ENCODE results near the gene PPP3CA.

The PPP3CA gene

DNA sequence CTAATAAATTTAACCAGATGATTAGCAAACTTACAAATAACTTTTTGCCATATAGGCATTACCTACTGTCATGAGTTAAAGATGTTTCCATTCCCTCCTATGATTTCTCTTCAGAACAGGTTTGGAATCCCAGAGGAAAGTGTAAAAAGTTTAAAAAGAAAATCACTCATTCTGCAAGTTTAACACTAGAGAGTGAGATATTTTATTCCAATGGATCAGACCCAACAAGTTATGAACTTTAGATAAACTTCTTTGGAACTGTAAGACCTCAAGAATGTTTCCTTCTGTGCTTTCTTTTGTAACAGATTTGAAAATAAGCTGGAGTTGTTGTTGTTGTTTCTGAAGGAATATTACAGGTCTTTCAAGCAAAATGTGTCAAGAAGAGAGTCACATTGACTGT, 51.6 kb downstream of the PPP3CA start:
- CTCF ChIA-PET = interaction anchor here (0.8 kb wide), 1 partner anchor 11 kb away, joined by 3 read pairs; no protein-coding TSS in a partner anchor
- POLR2A ChIA-PET = no interaction called here
- no peak for DNase-seq (ENCODE audit: extremely low spot score)
- TF ChIP-seq, protein P1, sequence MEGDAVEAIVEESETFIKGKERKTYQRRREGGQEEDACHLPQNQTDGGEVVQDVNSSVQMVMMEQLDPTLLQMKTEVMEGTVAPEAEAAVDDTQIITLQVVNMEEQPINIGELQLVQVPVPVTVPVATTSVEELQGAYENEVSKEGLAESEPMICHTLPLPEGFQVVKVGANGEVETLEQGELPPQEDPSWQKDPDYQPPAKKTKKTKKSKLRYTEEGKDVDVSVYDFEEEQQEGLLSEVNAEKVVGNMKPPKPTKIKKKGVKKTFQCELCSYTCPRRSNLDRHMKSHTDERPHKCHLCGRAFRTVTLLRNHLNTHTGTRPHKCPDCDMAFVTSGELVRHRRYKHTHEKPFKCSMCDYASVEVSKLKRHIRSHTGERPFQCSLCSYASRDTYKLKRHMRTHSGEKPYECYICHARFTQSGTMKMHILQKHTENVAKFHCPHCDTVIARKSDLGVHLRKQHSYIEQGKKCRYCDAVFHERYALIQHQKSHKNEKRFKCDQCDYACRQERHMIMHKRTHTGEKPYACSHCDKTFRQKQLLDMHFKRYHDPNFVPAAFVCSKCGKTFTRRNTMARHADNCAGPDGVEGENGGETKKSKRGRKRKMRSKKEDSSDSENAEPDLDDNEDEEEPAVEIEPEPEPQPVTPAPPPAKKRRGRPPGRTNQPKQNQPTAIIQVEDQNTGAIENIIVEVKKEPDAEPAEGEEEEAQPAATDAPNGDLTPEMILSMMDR (IDR thresholded peaks at IDR 0.05; ENCODE audit: control extremely low read depth, extremely low read depth, low read depth, missing control alignments) = no peak

DNA sequence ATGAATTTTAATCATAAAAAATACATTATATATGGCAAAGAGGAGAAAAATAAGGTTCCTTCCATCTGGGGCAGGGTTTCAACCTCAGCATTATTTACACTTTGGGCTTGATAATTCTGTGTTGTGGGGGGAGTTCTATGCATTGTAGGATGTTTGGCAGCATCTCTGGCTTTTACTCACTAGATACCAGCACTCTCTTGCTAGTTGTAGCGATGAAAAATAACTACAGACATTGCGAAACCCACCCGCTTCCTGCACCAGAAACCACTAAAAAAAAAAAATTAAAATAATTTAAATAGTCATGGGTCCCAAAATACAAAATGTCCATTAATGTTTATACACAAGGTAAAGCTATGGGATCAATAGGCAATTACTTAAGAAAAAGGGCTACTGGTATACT, 52.7 kb downstream of the PPP3CA start:
- TF ChIP-seq, protein P1 (IDR thresholded peaks at IDR 0.05; ENCODE audit: control extremely low read depth, extremely low read depth, low read depth, missing control alignments) = no peak
- ChIA-PET CTCF (interaction anchor here (0.7 kb wide), 1 partner anchor 110 kb away, joined by 3 read pairs; no protein-coding TSS in a partner anchor), POLR2A (no interaction called here)
- DNase-seq (ENCODE audit: extremely low spot score) = no peak

GRCh38 chr4:101292901-101293300, 54.4 kb downstream of the PPP3CA start:
- ChIA-PET POLR2A (no interaction called here), CTCF (interaction anchor here (0.9 kb wide), 1 partner anchor 14 kb away, joined by 4 read pairs; no protein-coding TSS in a partner anchor)
- TF ChIP-seq, protein P1 (IDR thresholded peaks at IDR 0.05; ENCODE audit: control extremely low read depth, extremely low read depth, low read depth, missing control alignments) = no peak
- DNase-seq (ENCODE audit: extremely low spot score) = no peak

DNA sequence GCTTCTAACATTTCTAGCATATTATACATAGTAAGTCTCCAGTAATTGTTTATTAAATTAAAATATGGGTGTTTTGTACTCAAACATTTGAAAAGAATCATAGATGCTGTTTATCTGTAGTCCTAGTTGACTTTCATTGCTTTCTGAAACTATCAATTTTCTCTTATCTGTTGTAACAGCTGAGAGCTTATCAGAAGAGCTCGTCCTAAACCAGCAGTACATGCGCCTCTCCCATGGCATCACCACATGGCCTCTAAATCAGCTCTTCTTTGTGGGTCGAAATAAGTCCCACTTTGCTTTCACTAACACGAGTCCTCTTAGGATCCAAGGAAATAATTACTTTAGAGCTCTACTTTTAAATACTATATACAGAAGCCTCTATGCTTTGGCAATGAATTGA, 55.1 kb downstream of the PPP3CA start:
- no peak for DNase-seq (ENCODE audit: extremely low spot score)
- ChIA-PET POLR2A (no interaction called here), CTCF (interaction anchor here (0.6 to 1.2 kb wide), 4 partner anchors 10 to 29 kb away, joined by 3 to 6 read pairs (median 4); no protein-coding TSS in a partner anchor)
- TF ChIP-seq, protein P1 (IDR thresholded peaks at IDR 0.05; ENCODE audit: control extremely low read depth, extremely low read depth, low read depth, missing control alignments) = no peak

DNA sequence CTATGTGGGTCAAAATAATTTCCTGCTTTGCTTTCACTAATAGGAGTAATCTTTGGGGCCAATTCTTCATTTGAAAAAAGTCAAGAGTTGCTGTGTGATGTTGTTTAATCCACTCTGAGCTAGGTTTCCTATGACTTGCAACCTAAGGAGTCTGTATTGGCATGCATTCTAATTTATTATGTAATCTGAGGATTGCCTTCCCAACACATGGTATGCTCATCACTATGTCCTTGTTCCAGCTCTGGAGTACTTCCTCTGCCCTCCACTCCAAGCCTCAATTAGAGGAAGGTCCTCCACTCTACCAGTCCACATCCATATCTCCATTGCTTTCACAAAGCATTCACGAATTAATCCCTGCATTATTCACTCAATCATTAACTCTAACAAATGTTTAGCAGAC, 56.1 kb downstream of the PPP3CA start:
- ChIA-PET CTCF (interaction anchor here (1.0 to 1.2 kb wide), 2 partner anchors 9 to 30 kb away, joined by 3 read pairs; no protein-coding TSS in a partner anchor), POLR2A (no interaction called here)
- TF ChIP-seq, protein P1 (IDR thresholded peaks at IDR 0.05; ENCODE audit: control extremely low read depth, extremely low read depth, low read depth, missing control alignments) = no peak
- no peak for DNase-seq (ENCODE audit: extremely low spot score)

DNA sequence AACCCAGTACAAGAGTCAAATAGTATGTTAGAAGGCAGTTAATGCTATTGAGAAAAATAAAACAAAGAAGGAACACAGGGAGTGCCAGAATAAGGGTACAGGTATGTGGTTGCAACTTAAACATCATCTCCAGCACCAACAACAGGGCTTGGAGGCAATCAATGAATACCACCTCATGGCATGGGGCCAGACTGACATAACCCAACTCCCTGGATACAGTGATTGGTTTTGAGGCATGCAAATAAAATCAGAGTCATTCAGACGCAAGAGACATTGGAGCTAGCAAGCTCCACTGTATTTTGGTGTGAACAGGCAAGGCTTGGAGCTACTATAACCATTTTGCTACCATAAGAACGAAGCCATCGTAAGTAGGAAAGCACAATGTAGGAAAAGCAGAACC, 56.7 kb downstream of the PPP3CA start:
- TF ChIP-seq, protein P1 (IDR thresholded peaks at IDR 0.05; ENCODE audit: control extremely low read depth, extremely low read depth, low read depth, missing control alignments) = no peak
- CTCF ChIA-PET = interaction anchor here (1.0 kb wide), 1 partner anchor 10 kb away, joined by 3 read pairs; no protein-coding TSS in a partner anchor
- POLR2A ChIA-PET = no interaction called here
- DNase-seq (ENCODE audit: extremely low spot score) = no peak

Data from GM10248 (cell line).